ENCODE measurements around the gene RAB33B.
A peak's percentile ranks its signal among the peaks of the same experiment; 100 is the strongest.
"Not testable (repeated sequence)": the region's sequence is repeated elsewhere in the genome, so short reads cannot be mapped to it uniquely, and the experiment has no call there.

RAB33B gene

GRCh38 chr4:139454111-139455045 is at the start of gene RAB33B:
Gene RAB33B, plus strand, starts transcription at chr4:139454121. Its CDS starts 75 bp downstream, at chr4:139454196.
- DNase-seq: peak; percentile 90

GRCh38 chr4:139410312-139410711 is 43.6 kb upstream of the RAB33B start:
- no peak for DNase-seq

GRCh38 chr4:139414671-139415210 is 39.2 kb upstream of the RAB33B start:
- not testable (repeated sequence) for DNase-seq

- no peak for DNase-seq
These were observed 37.7 kb upstream of the RAB33B start for GRCh38 chr4:139416073-139416673.

- no peak for DNase-seq
These were observed 34.5 kb upstream of the RAB33B start for GRCh38 chr4:139419388-139419914.

- DNase-seq: no peak
These were observed 33.3 kb upstream of the RAB33B start for GRCh38 chr4:139420652-139421051.

GRCh38 chr4:139436122-139436521 is 17.8 kb upstream of the RAB33B start:
- DNase-seq: no peak

- no peak for DNase-seq
These were observed 15.8 kb upstream of the RAB33B start for GRCh38 chr4:139438141-139438540.

GRCh38 chr4:139441029-139441428 is 12.9 kb upstream of the RAB33B start:
- DNase-seq: no peak

- no peak for DNase-seq
These were observed 10.3 kb upstream of the RAB33B start for GRCh38 chr4:139443661-139444060.

- not testable (repeated sequence) for DNase-seq
These were observed 9.0 kb upstream of the RAB33B start for GRCh38 chr4:139444881-139445280.

GRCh38 chr4:139447078-139447477 is 6.8 kb upstream of the RAB33B start:
- DNase-seq: not testable (repeated sequence)

- DNase-seq: no peak
These were observed 3.3 kb upstream of the RAB33B start for GRCh38 chr4:139450586-139450985.

GRCh38 chr4:139451997-139452396 is 1.9 kb upstream of the RAB33B start:
- no peak for DNase-seq

GRCh38 chr4:139453041-139453370 is 915 bp upstream of the RAB33B start:
- no peak for DNase-seq

- DNase-seq: peak; percentile 97
These were observed 380 bp upstream of the RAB33B start for GRCh38 chr4:139453371-139454110.

- DNase-seq: peak; percentile 16
These were observed 1.2 kb downstream of the RAB33B start for GRCh38 chr4:139455126-139455538.

GRCh38 chr4:139457318-139457717 is 3.4 kb downstream of the RAB33B start:
- no peak for DNase-seq

- no peak for DNase-seq
These were observed 4.6 kb downstream of the RAB33B start for GRCh38 chr4:139458543-139458942.

GRCh38 chr4:139458999-139459398 is 5.1 kb downstream of the RAB33B start:
- no peak for DNase-seq

- DNase-seq: no peak
These were observed 6.6 kb downstream of the RAB33B start for GRCh38 chr4:139460565-139460964.

GRCh38 chr4:139461022-139461628 is 7.2 kb downstream of the RAB33B start:
- DNase-seq: no peak
